Embryonic facial prominence (tissue), 1 donor: Measurements from ENCODE around the gene IMMT.

Experiments used
- DNase-seq: peaks from one replicate; pipeline ENCODE4 v3.0.0-alpha.2; 2016; ENCODE audit errors: extremely low spot score

The IMMT gene

DNA sequence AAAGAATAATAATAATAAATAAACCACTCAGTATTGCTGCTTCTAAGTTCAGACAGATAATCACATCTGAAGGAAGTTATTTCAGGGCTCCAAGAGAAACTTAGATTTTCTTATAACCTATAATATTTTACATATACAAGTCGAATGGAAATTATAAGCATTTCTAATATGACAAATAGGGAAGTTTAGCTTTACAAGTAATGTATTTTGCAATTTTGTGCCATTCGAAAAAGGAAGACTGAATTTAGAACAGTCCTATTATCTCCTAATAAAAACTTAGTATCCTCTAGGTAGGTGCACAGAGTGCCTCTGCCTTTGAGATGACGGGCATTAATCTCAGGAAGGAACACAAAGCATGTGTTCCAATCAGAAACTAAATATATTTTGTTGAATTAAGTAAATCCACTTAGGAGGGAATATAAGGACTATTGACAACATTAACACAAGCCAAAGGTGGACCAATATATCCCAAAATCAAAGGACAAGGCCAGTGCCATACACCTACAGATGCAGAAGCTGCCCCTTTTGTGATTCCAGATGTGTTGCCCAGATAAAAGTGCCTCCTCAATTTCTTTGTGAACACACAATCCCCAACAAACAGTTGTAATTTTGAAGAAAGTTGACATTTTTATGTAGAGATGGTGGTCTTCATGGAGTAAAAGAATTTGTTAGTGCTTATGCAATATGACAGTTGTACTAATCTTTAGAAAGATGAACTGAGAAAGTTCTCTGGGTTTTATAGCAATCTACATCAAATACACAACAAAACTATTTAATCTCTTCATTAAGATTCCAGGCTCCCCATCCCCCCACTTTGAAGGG, 52.6 kb downstream of the IMMT start:
- DNase-seq: no peak

DNA sequence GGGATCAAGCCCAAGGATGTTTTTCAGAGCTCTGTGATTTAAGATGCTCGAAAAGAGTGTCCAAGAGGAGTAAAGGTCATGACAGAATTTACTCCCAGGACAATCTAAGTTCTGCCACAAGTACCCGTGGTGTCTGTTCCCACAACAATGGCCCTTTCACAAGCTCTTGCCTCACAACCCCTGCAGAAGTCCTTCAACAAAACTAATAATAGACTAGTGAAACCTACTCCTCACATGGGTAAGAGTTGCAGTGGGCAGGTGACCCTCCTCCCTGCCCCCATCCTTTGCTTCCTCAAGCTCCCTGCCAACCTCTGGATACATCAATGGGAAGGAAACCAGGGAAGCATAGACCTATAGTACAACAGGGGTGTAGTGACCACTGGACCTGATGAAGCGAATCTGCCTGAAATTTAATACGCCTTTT, 54.3 kb downstream of the IMMT start:
- no peak for DNase-seq

DNA sequence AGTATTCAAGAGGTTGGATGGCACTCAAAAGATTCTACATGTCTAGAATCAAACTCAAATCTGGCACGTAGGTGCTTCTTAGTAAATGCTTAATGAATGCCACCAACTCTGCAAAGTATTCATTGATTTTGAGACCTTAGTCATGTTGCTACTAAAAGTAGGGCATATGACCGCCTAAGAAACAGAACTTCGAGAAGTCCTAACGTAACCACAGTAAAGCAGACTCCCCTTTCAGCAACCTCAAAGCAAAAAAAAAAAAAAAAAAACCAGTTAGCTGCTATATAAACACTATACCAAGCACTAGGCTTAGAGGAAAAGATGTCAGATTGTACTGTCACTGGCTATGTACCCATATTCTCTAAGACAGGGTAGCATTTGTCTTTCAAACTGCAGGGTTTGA, 55.3 kb downstream of the IMMT start:
- DNase-seq: no peak

DNA sequence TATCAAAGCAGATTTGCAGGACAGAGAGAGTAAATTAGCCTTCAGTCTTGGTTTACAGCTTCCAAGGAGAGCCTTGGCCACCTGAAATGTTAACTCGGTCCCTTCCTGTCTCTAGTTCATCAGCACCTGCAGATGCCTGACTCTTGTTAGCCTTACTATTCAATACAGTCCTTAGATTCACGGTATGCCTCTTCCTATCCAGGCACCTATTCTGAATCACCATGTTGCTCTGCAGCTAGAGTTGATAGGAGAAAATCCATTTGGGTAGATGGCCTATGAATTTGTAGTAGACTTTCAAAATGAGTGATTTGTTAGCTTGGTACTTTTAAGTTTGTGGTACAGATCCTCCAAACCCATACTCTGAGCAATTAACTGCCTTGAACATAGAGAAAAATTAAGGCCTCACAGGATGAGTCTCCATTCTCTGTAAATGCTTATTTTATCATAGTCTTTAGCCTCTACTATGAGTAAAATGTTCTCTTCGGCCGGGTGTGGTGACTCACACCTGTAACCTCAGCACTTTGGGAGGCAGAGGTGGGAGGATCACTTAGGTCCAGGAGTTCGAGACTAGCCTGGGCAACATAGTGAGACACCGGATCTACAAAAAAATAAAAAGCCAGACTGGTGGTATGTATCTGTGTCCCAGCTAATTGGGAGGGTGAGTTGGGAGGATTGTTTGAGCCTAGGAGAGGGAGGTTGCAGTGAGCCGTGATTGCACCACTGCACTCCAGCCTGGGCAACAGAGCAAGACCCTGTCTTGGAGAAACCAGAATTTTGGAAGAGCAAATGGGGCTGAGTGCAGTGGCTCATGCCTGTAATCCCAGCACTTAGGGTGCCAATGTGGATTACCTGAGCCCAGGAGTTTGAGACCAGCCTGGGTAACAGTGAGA, 56.3 kb downstream of the IMMT start:
- DNase-seq: no peak

DNA sequence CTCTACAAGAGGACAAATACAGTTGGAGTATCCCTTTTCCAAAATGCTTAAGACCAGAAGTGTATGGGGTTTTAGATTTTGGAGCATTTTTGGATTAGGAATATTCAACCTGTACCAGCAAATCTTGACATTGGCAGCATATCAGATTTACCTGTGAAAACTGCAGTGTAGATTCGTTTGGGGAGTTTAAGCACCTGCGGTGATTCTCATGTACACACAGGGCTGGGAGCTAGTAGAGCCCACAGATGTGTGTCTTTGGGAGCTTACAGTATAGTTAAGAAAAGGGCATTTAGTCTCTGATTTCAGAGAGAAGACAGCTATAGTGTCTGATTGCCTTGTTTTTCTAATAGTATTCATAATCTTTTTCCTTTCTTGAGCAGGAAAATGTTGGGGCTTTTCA, 59.1 kb downstream of the IMMT start:
- no peak for DNase-seq

DNA sequence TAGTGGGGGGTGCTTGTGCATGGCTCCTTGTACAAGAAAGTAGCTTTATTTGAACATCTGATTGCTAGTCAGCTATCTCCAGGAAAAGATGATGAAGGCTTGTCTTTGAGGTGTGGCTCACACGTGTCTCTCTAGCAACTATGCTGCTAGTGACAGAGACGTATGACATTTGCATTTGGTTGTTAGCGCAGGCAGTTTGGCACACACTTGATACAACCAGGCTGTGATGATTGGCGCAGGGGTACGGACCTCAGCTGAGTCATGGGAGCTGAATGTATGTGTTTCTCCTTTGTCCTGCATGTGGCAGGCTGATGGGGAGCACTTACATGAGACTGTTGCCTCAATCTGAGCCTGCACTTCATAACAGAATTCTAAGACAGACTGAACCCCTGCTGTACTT, 59.6 kb downstream of the IMMT start:
- no peak for DNase-seq

DNA sequence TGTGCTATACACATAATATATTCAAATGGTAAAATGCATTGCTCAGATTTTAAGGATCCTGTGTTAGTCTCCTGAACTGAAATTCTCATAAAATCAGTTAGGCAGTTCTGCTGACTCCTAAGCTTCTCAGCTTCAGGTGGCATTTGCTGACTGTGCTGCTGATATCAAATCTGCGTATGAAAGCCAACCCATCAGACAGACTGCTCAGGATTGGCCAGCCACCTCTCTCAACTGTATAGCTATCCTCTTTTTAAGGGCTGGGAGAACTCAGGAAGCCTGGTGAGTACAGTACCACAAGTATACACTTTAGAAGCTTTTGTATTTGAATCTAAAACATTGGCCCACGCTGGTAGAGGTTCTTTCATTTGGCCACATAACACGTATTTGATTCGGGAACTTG, 60.6 kb downstream of the IMMT start:
- no peak for DNase-seq

DNA sequence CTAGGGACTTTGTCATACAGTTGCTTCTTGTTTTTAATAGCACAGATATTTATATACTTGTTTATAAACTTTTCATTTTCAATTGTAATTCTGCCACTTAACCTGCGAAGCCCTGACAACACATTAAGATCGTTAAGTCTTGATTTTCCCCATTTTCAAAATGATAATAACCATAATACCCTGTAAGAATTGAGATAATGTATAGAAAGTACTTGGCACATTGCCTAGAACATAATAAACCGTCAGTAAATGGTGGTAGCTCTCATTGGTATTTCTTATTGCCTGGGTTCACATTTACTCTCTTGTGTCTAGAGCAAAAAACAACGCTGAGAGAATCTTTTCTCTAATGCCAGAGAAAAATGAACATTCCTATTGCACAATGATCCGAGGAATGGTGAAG, 70.6 kb downstream of the IMMT start:
- no peak for DNase-seq

DNA sequence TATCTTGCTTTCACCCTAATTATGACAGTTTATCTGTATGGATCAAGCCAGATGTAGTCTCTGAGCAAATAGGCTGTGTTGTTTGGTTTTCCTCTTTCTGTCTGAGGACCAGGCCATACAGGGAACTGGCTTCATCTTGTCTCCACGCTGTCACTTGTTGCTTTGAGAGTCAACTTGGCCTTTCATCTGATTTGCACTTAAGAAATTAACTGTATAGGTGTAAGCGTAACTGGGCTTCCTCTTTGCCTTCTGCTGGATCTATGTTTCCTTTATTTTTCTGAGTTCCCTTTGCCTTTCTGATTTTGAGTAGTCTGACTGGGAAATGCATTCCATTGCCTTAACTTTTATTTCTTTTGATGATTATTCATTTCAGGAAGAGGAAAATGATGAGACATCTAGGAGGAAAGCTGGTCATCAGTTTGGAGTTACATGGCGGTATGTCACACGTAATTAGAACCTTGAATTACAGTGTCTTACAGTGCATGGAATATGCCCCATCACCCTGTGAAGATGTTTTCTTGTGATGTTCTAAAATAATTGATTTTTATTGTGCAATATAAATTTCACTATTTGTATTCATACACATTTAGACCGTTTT, 71.8 kb downstream of the IMMT start:
- no peak for DNase-seq

DNA sequence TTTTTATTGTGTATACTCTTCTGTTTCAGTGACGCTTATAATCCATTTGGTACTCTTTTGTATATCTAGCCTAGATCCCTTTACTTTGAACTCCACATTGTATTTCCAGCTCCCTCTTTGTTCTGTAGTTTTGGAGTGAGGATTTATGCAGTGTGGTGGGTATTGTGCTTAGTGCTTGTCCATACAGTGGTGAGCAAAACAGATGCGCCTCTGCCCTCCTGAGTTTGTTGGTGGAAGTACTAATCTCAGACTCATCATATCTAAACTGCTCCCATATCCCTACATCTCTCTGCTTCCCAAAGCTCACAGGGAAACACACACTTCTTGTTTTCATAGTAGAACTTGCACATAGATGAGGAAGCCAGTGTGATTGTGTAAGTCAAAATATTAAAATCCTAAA, 77.1 kb downstream of the IMMT start:
- no peak for DNase-seq

DNA sequence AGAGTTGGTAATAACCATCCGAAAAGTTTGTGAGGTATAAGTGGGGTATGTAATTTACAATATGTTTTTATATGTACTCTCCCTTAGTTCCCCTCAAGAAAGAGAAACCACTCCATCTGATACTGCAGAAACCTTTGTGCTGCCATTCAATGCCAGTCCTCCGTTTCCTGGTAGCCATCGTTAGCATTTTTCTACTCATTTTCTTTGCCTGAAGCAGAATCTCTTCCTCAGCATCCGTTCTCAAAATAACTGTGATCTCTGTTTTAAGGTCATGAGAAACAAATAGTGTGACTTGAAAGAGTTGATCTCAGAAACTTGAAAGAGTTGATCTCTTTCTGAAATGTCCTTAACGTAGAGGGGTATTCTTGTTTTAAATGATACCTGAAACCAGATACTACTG, 88.2 kb downstream of the IMMT start:
- DNase-seq: no peak

DNA sequence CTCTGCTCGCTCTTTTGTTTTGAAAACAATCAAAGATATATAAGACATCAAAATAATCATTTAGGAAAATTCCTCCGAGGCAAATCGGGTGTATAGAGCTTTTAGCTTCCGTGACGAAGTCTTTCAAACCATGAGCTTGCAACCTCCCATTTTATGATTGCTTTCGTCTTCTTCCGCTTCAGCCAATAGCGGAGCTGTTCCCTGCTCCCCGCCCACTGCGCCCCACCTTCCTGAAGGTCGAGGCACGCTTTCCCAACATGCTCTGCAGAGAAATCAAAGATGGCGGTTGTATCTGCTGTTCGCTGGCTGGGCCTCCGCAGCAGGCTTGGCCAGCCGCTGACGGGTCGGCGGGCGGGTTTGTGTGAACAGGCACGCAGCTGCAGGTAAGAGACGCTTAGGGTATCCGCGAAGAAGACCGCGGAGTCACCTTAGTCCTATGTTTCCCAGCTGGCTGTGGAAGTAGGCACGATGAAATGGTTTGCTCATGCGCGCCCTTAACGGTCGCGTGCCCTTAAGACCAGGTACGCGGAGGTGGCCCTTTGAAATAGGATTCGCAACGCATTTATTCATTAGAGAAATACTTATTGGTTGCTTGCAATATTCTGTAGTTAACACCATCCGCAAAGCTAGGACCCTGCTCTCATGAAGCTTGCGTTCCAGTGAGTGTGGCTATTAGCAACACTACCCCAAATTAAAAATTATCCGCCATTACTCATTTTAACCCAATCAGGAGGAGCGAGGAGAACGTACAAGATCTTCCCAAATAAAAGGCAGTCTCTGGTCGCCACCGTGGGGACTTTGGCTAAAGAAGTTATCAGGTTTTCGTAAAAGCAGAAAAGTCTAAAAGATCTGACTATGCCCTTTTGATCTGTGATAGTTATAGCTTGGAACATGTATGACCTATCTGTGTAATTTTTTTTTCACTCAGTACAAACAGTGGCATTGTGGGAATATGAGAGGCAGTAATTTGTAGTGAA, 89.0 kb downstream of the IMMT start, which contains the start of gene PTCD3:
Gene PTCD3, plus strand, starts transcription at position 267 of the 977 bp plus-strand sequence. Its CDS starts 13 bp downstream, at position 280.
- peak; percentile 91 for DNase-seq

DNA sequence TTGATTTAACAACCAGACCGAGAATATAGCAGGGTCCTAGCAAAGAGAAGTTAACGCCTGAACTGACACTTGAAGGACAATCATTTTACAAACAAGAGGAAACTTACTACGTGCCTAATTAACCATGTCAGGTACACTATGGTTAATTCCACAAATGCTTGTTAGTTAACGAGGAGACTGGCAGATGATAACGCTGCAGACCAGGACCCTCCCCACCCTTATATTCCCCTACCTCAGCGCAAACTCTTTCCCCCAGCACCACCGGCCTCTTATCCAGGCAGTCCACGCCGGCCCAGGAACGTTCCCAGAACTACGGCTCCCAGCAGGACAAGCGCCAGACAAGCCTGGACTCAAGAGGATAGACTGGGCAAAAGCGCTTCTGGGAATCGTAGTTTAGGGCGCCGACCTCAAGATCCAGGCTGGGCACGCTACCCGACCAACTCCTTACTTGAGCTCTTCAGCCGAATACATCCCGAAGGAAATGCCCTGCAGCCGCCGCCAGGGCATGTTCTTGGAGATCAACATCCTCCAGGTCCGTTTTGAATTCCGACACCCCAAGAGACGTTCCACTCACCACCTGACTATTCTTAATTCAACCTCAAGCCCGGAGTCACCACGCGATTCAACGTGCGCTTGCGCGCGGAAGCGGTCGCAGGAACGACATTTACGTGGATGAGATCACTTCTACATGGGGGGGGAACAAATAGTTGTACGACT, 89.9 kb downstream of the IMMT start, which contains the start of gene POLR1A:
Gene POLR1A, minus strand, starts transcription at position 635 of the 717 bp plus-strand sequence. Its CDS starts 110 bp downstream, at position 525.
- DNase-seq: peak; percentile 89

DNA sequence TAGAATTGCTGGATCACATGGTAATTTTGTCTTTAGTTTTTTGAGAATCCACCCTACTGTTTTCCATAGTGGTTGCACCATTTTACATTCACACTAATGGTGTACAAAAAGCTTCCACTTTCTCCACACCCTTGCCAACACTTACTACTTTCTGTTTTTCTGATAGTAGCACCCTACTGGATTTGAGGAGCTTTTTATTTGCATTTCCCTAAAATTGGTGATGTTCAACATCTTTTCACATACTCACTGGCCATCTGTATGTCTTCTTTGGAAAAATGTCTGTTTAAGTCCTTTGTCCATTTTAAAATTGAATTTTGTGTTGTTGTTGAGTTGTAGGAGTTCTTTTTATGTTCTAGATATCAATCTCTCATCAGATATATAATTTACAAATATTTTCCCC, 93.1 kb downstream of the IMMT start:
- no peak for DNase-seq

DNA sequence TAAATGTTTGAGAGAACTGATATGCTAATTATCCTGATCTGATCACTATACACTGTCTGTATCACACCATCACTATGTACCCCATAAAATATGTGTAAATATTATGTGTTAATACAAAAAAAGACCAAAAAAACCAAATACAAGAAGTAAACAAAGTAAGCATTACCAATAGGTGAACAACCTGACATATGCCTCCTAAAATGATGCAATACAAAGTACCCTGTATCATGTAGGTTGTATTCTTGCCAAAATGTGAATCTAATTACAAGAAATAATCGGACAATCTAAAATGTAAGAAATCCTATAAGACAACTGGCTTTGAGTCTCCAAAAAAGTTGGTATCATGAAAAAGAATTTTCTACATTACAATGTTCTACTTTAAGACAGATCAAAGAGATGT, 97.3 kb downstream of the IMMT start:
- DNase-seq: no peak

DNA sequence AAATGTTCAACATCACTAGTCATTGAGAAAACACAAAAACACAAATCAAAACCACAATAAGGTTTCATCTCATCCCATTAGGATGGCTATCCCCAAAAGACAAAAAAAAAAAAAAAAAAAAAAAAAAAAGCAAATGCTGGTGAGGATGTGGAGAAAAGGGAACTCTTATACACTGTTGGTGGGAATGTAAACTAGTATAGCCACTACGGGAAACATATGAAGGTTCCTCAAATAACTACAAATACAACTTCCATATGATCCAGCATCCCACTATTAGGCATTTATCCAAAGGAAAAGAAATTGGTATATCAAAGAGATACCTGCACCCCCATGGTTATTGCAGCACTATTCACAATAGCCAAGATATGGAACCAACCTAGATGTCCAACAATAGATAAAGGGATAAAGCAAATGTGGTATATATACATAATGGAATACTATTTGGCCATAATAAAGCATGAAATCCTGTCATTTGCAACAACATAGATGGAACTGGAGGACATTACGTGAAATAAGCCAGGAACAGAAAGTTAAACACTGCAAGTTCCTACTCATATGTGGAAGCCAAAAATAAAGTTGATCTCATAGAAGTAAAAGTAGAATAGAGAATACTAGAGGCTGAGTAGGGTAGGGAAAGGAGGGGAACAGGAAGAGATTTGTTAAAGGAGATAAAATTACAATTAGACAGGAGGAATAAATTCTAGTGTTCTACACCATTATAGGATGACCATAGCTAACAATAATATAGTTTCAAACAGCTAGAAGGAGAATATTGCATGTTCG, 98.0 kb downstream of the IMMT start:
- no peak for DNase-seq

DNA sequence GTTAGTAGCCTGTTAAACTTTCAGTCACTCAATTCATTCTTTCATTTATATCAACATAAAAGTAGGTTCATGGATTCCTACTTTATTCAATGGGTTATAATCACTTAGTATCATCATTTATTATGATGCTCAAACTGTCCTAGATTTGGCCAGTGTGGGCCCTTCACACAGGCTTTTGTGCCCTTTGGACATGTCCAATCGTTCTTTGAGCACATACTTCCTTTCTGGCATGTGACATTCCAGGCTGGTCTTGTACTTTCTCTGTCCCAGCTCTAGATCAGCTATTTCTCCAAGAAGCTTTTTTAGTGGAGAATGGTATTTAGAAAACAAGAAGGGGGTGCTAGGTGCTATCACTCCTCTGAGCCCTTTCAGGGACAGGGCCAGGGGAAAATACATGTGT, 101.0 kb downstream of the IMMT start:
- DNase-seq: no peak
